ENCODE data around the gene LILRB2.
A peak's percentile ranks its signal among the peaks of the same experiment; 100 is the strongest.
"Not testable (repeated sequence)": the region's sequence is repeated elsewhere in the genome, so short reads cannot be mapped to it uniquely, and the experiment has no call there.

Gene LILRB2

DNA sequence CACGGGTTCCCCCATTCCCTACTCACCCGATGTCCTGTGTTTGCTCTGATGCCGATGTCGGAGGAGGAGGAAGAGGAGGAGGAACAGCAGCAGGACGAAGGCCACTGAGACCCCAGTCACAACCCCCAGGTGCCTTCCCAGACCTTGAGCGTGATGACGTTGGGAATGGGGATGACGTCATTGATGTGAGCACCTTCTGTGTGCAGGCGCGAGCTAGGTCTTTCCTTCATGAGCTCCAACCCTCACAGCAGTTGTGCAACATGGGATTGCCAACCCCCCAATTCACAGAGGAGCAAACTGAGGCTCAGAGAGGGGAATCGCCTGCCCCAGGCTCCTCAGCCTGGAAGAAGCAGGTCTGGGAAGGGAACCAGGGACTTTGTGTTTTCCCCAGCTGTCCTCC is 28.1 kb downstream of the LILRB2 start:
- H3K4me3 ChIP-seq (ENCODE audit: low read depth, low read length): no peak overlapping the region
- TF ChIP-seq, protein P1, sequence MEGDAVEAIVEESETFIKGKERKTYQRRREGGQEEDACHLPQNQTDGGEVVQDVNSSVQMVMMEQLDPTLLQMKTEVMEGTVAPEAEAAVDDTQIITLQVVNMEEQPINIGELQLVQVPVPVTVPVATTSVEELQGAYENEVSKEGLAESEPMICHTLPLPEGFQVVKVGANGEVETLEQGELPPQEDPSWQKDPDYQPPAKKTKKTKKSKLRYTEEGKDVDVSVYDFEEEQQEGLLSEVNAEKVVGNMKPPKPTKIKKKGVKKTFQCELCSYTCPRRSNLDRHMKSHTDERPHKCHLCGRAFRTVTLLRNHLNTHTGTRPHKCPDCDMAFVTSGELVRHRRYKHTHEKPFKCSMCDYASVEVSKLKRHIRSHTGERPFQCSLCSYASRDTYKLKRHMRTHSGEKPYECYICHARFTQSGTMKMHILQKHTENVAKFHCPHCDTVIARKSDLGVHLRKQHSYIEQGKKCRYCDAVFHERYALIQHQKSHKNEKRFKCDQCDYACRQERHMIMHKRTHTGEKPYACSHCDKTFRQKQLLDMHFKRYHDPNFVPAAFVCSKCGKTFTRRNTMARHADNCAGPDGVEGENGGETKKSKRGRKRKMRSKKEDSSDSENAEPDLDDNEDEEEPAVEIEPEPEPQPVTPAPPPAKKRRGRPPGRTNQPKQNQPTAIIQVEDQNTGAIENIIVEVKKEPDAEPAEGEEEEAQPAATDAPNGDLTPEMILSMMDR (conservative IDR thresholded peaks at IDR 0.05; ENCODE audit: low read depth, low read length): no peak
- DNase-seq (ENCODE audit: low read depth): no peak

DNA sequence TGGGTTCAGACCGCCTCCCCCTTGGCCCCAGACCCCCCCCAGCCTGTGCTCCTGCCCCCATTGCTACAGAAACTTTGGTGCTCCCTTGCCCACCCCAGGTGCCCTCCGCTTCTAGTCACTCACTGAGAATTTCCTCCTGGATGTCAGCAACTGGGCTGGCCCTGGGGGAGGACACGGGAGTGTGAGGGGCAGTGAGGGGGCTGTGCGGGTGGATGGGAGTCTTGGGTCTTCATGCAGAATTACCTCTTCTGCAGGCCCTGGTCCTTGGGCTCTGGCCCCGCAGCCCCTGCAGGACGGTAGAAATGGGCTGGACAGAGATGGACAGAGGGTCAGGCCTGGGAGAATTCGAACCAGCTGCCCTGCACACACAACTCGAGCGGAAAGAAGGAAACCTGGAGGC is 28.7 kb downstream of the LILRB2 start:
- TF ChIP-seq, protein P1 (conservative IDR thresholded peaks at IDR 0.05; ENCODE audit: low read depth, low read length): no peak
- no peak overlapping the region for H3K4me3 ChIP-seq (ENCODE audit: low read depth, low read length)
- DNase-seq (ENCODE audit: low read depth): no peak

DNA sequence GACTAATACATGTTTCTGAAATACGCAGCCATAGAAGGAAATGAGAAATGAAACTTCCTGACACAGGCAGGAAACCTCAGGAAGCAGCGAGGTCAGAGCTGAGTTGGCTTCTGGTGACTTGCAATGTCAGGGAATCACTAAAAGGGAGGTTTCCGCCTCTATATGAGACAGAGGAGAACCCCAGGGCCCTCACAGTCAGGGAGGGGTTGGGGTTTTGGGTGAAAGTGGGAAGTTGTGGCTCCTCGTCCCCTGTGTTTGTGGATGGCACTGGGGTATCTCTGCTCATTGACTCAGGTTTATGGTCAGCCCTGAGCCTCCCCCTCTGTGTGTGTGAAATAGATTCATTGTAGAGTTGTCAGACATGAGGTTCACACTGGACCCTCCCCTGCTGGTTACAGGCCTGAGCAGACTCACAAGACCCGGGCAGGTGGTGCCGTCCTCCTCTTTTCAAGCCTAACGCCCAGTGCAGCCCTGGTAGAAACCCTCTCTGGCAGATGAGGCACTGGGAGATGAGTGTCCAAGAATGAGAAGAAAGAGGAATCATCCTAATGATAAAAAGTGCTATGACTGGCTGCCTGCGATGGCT is 32.8 kb downstream of the LILRB2 start:
- TF ChIP-seq, protein P1 (conservative IDR thresholded peaks at IDR 0.05; ENCODE audit: low read depth, low read length): no peak
- H3K4me3 ChIP-seq (ENCODE audit: low read depth, low read length): no peak overlapping the region
- DNase-seq (ENCODE audit: low read depth): peak; percentile 51

DNA sequence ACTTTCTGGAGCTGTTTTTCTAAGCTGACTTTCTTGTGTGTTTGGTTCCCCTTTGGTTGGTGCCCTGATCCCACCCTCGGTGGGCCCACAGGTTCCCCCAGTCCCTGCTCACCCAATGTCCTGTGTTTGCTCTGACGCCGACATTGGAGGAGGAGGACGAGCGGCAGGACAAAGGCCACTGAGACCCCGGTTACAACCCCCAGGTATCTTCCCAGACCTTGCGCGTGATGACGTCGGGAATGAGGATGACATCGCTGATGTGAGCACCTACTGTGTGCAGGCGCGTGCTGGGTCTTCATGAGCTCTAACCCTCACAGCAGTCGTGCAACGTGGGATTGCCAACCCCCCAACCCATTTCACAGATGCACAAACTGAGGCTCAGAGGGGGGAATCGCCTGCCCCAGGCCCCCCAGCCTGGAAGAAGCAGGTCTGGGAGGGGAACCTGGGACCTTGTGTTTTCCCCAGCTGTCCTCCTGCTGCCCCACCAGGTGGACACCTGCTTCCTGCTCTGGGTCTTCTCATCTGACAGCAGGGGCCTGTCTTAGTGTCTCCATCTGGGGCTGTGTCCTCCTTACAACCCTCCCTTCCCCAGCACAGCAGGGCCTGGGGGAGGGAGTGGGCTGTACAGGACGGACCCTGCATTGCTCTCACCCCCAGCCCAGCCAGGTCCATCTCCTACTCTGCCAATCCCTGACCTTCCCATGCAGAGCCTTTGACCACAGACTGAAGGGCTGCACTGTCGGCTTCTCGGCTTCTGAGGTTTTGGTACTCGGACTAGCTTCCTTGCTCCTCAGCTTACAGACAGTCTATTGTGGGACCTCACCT is 33.6 kb downstream of the LILRB2 start:
- H3K4me3 ChIP-seq (ENCODE audit: low read depth, low read length): no peak overlapping the region

DNA sequence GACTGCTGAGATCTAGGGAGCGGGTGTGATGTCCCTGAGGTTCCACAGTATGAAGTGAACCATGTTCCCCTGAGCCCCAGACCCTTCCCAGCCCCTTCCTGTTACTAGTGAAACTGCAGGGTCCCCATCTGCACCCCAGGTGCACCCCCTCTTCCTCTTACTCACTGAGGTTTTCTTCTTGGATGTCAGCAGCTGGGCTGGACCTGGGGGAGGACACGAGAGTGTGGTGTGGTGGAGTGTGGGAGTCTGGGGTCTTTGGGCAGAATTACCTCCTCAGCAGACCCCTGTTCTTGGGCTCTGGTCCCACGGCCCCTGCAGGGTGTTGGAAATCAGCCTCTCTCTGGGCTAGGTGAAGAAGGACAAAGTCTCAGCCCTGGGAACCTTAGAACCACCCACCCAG is 35.0 kb downstream of the LILRB2 start:
- no peak overlapping the region for H3K4me3 ChIP-seq (ENCODE audit: low read depth, low read length)
- no peak for DNase-seq (ENCODE audit: low read depth)
- TF ChIP-seq, protein P1 (conservative IDR thresholded peaks at IDR 0.05; ENCODE audit: low read depth, low read length): no peak

More for the DNA sequence above, 33.6 kb downstream of the LILRB2 start:
- DNase-seq (ENCODE audit: low read depth): no peak
- TF ChIP-seq, protein P1 (conservative IDR thresholded peaks at IDR 0.05; ENCODE audit: low read depth, low read length): no peak

DNA sequence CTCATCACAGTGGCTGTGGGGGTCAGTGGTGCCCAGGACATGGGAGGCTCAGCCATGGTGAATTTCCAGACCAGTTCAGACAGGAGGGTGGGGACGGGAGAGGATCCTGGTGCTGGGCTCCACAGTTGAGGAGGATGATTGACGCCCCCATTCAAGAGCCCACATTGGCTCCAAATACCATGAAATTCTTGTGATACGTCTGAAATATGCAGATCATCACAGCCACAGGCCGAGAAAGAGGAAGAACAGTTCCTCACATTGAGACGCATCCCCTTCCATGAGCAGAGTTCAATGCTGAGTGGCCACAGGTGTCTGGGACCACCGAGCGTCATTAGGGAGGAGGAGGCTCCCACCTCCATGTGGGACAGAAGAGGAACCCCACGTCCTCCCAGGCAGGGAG is 37.1 kb downstream of the LILRB2 start:
- DNase-seq (ENCODE audit: low read depth); H3K4me3 ChIP-seq (ENCODE audit: low read depth, low read length): not testable (repeated sequence)

DNA sequence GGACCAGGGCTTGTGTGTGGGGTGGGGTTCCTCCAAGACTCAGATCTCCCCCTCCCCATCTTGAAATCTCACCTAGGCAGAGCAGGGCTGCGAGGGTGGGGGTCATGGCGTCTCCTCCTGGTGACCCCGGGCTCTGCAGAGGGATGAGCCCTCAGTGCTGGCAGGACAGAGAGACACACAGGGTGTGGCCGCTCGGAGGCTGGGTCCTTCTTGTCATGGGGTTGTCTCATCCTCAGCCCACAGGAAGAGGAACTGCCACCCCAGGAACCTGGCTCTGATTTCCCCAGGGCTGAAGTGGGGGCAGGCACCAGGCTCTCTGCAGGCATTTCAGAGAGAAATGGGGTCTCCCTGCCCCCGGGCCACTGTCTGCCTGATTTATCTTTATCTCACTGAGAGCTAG is 38.3 kb downstream of the LILRB2 start, which contains the start of gene LILRA6:
Gene LILRA6, minus strand, starts transcription at position 145 of the 400 bp plus-strand sequence.
- not testable (repeated sequence) for DNase-seq (ENCODE audit: low read depth); H3K4me3 ChIP-seq (ENCODE audit: low read depth, low read length)

DNA sequence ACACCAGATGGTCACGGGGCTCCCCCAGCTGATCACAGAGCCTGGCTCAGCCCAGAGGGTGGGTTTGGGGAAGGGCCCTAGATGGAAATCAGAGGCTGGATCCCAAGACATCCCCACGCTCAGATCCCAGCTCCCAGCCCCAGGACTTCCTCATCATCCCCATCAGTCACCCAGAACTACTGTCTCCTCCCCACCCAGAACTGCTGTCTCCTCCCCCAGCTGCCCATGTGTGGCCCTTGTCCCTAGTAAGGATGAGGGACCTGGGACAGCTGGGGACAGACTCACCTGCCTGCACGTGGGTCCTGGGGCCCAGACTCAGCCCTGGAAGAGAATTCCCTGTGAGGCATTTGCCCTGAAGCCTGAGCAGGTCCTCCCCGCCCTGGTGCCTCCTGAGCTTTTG is 38.7 kb downstream of the LILRB2 start:
- not testable (repeated sequence) for H3K4me3 ChIP-seq (ENCODE audit: low read depth, low read length); DNase-seq (ENCODE audit: low read depth)

DNA sequence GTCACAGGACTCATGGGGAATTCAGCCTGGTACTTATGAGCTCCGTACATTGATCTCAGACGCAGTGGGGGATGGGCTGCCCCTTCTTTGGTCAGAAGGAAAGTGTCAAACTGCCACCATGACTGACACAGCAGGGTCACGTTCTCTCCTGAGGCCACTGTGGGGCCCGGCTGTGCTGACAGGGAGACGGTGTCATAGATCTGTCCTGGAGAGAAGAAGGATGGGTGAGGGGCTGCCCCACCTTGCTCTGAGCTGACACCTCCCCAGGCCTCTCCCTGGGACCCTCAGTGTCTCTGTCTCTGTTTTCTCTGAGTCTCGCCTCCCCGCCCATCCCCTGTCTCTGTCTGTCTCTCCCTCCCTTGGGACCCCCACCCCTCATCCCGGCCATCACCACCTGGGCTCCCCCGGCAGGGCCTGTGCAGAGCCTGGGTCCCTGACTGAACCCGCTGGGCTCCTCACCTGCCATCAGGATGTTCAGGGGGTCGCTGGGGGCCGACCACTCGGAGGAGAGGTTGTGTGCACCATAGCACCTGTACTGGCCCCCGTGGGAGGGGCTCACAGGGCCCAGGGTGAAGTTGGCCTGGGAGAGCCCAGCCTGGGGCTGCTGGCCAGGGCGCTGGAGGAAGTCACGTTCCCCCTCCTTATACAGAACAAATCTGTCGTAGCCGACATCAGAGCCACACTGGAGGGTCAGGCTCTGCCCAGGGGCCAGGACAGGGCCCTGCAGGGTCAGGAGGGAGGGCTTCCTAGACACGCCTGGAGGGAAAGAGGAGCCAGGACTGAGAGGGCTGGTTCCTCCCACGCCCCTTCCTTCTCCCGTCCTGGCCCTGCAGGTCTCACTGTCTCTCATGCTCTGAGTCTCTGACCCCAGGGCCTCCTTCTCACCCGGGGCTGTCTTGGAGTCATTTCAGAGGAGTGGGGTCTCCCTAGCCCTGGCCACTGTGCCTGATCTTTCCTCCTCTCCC is 40.3 kb downstream of the LILRB2 start:
- DNase-seq (ENCODE audit: low read depth); H3K4me3 ChIP-seq (ENCODE audit: low read depth, low read length): not testable (repeated sequence)

DNA sequence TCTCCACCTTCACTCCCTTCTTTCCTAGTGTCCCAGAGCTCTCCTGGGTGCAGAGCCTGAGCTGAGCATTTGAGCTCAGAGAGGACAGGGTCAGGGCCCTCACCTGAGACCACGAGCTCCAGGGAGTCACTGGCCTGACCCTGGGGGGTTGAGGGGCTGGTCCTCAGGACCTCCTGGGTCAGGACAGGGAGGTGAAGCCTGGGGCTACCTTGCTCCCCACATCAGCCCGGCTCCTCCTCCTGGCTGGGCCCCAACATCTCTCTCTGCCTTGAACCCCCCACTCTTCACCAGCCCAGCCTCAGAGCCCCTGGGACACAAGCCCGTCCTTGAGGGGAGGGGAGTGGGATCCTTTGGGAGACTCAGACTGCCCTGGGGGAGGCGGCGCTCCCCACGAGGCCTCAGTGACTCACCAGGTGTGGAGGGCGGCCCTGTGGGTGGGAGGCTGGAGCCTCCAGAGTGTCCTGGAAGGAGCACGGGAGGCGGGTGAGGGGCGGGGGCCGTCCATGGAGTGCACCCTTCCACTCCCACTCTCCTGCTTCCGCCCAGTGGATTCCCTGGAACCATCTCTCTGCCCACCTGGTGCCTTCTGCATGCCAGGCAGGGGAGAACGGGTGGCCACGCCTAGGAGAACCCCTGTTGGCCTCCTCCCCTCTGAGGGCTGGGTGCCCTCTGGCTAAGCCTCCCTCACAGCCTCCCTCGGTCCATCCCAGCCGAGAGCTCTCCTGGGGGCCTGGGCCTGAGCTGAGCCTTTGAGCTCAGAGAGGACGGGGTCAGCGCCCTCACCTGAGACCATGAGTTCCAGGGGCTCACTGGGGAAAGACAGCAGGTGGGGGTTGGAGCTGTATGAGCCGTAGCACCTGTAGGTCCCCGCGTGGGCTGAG is 41.2 kb downstream of the LILRB2 start:
- H3K4me3 ChIP-seq (ENCODE audit: low read depth, low read length); DNase-seq (ENCODE audit: low read depth): not testable (repeated sequence)

Data from choroid plexus epithelial cell (primary cell).